GM18519 (cell line): ENCODE measurements around the gene SLC25A19.

Source experiments
- ATAC-seq: cut with Tn5 transposase; IDR thresholded peaks from one replicate; pipeline ENCODE4 v1.9.1; 2021; ENCODE audit warnings: mild to moderate bottlenecking, moderate library complexity; ENCODE audit not compliant: unreplicated experiment, low FRiP score

Gene SLC25A19

GRCh38 chr17:75244133-75244866, 44.9 kb downstream of the SLC25A19 start:
- ATAC-seq, result no peak

GRCh38 chr17:75242461-75243042, 46.7 kb downstream of the SLC25A19 start:
- no peak for ATAC-seq

- ATAC-seq, result no peak
Observed at GRCh38 chr17:75241996-75242460, 47.2 kb downstream of the SLC25A19 start.

- no peak for ATAC-seq
Observed at GRCh38 chr17:75241502-75241901, 47.7 kb downstream of the SLC25A19 start.

DNA sequence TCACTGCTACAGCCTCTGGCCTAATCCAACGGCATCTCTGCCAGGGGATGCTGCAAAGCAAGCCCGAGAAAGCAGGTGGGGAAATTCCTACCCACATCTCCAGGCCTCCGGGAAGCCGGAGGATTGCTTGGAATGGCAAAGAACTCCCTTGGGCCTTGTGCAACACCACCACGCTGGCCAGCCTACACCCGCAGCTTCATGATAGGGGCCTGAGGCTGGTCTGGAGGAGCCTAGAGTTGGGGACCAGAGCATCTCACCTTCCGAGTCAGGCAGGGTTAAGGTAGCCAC, 48.1 kb downstream of the SLC25A19 start:
- ATAC-seq, result no peak

GRCh38 chr17:75240394-75241142, 48.7 kb downstream of the SLC25A19 start:
- no peak for ATAC-seq

DNA sequence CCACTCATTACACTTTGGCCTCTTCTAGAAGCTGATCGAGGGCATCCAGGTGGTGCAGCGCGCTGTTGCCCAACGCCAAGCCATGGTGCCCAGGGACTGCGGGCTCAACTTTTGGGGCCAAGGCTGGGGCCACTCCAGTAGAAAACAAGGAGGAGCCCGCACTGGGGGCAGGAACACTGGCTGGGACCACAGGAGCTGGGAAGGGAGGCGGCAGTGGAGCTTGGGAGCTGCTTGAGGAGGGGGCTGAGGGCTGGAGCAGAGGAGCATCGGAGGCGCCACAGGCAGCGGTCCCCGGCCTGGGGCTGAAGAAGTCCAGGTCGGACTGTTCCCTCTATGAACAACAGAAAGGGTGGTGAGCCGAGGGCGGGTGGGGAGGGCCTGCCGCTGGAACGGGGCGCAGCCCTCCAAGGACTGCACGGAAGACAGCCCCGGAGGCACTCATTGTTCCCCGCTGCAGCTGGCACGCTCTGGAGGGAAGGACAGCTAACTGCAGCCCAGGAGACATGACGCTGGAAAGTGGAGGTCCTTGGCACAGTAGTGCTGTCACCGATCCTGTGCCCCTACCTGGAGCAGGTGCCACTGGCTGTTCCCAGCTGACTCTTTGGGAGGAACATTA, 49.3 kb downstream of the SLC25A19 start:
- no peak for ATAC-seq

DNA sequence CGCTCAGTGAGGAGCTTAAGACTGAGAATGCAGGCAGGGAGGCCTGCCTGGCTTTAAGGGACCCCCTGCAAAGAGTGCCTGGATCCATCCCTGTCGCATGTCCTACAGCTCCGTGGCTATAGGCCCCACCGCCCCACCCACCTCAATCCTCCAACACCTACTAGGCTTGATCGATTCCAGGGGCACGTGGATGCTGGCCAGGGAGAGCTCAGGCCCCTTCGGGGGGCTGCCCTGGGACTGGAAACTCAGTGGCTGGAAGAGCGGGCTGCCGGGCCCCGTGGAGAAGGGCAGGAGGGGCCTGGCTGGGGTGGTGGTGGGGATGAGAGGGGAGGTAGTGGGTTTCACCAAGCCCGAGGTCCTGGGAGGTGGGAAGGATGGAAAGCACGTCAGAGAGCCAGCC, 50.0 kb downstream of the SLC25A19 start:
- ATAC-seq, result no peak

DNA sequence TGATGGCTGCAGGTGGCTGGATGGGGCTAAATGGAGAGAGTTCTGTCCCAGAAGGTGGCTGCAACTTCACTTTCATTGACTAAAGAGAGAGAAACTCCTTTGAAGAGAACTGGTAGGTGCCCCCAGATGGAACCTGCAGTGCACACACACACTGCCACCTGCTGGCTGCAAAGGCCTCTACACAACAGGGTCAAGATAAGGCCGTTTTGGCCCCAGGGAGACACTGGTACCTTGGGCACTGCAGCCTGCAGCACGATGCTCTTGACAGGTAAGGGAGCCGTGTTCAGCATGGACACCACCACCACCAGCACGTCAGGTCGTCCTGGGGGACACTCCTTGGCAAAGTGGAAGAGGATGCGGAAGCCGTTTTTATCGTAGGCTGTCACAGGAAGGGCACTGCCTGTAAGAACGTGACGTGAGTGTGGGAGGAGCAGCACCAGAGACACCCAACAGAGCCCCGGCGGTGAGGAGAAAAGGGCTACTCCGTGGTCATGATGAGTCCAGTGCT, 50.5 kb downstream of the SLC25A19 start:
- no peak for ATAC-seq

DNA sequence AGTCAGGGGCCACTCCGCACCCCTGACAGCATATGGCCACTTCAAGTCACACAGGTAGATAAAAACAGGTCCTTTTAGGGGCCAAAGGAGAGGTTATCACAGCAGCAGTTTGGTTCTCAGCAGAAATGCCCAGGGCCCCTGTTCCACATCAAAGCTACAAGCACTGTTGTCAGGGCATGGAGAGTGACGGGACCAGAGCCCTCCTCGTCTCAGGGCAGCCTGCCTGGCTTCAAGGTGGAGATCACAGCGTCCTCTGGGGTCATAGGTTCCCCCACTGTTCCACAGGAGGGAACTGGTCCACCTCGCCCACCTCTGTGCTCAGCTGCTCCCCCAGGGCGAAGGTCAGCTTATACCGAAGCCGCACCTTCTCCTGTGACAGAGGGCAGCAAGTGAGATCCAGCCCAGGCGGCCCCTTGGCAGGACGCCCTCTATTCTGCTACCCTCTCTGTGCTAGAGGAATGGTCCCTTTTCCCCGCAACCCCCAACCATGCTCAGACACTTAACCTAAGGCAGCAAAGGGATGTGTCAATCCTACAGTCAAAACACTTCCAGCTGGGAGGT, 51.1 kb downstream of the SLC25A19 start:
- ATAC-seq, result no peak

- ATAC-seq, result no peak
Observed at GRCh38 chr17:75237100-75238014, 51.9 kb downstream of the SLC25A19 start.

DNA sequence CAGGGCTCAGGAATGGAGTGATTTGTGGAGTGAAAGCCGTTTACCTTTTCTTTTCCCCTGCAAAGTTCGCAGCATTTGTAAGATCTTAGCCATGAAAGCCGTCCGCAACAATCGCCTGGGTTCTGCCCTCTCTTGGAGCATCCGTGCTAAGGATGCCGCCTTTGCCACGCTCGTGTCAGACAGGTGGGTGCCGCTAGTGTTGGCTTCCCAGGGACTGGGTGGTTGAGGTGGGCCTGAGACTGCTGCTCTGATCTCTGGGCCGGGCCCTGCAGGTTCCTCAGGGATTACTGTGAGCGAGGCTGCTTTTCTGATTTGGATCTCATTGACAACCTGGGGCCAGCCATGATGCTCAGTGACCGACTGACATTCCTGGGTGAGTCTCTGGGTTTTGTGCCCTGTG, 56.4 kb downstream of the SLC25A19 start:
- no peak for ATAC-seq

DNA sequence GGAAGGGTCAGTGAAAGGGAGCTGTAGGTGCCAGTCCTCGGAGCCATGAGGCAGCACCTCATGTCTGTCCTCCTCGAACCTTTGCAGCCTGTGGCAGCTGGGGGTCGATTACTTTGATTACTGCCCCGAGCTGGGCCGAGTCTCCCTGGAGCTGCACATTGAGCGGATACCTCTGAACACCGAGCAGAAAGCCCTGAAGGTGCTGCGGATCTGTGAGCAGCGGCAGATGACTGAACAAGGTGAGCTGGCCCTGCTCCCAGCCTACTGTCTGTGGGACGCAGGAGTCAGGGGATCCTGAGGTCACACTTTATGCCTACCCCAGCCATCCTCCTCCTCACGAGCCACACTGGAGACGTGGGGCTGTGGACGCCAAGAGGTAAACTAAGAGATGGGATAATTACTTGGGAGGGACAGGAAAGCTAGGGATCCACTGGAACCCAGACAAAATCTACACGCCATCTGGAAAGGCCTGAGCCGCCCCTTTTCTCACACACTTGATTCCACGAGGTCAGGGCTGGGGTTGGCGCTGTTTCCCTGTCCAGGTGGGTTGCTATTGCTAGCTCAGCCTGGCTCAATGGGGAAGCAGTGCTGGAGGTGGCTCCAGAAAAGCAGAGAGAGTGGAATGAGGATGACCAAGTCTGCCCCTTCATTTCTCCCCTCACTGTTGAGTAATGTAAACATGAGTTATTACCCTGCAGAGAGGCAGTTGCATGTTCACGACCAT, 57.3 kb downstream of the SLC25A19 start:
- no peak for ATAC-seq

- ATAC-seq, result no peak
Observed at GRCh38 chr17:75231071-75231470, 58.2 kb downstream of the SLC25A19 start.

DNA sequence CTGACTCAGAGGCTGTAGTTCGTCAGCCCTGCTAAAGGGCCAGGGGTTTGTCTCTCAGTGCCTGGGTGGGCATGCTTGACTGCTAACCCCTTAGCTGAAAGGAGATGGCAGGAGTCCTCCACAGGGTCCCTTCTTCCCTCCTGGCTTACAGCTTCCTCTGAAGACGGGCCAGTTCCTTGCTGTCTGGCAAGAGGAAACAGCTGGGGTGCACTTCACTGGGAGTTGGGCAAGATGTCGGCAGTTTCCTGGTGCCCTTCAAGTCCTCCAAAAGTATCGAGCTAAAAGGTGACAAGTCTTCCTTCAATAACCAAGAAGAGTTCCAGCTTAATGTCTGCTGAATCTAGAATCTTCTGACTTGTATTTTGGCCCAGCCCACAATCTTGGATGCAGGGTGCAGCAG, 60.4 kb downstream of the SLC25A19 start:
- no peak for ATAC-seq

DNA sequence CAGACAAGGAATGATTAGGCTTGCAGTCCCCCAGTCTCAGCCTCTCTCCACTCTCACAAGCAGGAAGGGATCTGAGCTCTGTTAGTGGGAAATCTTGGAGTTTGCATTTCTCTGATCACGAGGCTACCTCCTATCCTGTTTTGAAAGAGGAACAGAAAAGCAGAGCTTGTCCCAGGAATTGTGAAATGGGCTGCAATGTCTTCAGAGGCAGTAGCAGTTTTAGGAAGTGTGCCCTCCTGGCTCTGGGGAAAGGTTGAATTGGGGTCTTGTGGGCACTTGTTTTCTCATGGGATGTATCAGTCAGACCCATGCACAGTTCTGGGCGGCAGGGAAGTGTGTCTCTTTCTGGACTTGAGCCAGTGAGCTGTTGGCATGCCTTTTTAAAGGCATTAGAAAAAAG, 60.9 kb downstream of the SLC25A19 start:
- no peak for ATAC-seq

- ATAC-seq, result no peak
Observed at GRCh38 chr17:75227729-75228128, 61.5 kb downstream of the SLC25A19 start.

- no peak for ATAC-seq
Observed at GRCh38 chr17:75225016-75225415, 64.2 kb downstream of the SLC25A19 start.
